ENCODE results near the gene AIPL1.

The AIPL1 gene

DNA sequence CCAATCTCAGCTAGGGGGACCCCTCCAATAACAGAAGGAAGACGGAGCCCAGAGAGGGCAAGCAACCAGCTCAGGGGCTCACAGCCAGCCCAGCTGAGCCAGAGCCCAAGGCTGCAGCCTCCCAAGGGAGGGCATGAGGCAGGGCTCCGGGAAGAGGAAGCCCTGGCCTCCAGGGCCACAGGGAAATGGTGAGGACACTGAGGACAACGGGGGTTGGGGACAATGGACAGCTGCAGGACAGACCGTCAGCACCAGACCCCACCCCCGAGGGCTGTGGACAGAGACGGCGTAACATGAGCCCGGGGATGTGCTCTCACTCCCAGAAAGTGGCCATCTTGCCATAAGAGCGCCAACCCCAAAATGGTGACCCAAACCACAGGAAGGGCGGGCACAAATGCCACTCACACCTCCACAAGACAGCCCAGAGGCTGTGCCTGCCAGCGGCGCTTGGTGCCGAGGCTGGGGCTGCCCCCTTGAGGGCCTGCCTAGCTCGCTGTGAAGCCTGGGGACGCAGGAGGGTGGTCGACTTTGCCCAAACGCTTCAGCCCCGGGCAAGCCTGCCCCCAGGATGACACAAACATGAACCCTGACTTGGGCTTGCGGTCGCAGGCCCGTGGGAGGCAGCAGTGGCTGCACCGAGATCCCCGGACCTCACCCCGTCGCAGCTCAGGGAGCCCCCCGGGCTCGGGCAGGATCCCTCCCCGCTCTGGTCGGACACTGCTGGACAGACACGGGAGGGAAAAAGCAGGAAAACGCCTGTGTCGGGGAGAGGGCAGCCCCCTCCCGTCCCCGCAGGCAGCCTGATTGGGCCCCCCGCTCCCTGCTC lies 19.8 kb upstream of the AIPL1 start:
- Mint-ChIP-seq H3K27ac (no peak overlapping the region), H3K27me3 (ENCODE audit: low read depth, poor library complexity) (peaks cover 22% of the 10 kb centered on the region), H3K36me3 (ENCODE audit: low read depth) (peaks cover 5% of the 10 kb centered on the region), H3K4me1 (peaks cover 50% of the 10 kb centered on the region), H3K4me3 (peak overlapping the region; percentile 66), H3K9me3 (no peaks in the 10 kb centered on the region)
- TF ChIP-seq, protein P1, sequence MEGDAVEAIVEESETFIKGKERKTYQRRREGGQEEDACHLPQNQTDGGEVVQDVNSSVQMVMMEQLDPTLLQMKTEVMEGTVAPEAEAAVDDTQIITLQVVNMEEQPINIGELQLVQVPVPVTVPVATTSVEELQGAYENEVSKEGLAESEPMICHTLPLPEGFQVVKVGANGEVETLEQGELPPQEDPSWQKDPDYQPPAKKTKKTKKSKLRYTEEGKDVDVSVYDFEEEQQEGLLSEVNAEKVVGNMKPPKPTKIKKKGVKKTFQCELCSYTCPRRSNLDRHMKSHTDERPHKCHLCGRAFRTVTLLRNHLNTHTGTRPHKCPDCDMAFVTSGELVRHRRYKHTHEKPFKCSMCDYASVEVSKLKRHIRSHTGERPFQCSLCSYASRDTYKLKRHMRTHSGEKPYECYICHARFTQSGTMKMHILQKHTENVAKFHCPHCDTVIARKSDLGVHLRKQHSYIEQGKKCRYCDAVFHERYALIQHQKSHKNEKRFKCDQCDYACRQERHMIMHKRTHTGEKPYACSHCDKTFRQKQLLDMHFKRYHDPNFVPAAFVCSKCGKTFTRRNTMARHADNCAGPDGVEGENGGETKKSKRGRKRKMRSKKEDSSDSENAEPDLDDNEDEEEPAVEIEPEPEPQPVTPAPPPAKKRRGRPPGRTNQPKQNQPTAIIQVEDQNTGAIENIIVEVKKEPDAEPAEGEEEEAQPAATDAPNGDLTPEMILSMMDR (IDR thresholded peaks at IDR 0.05) = no peak
- peak; percentile 40 for DNase-seq

DNA sequence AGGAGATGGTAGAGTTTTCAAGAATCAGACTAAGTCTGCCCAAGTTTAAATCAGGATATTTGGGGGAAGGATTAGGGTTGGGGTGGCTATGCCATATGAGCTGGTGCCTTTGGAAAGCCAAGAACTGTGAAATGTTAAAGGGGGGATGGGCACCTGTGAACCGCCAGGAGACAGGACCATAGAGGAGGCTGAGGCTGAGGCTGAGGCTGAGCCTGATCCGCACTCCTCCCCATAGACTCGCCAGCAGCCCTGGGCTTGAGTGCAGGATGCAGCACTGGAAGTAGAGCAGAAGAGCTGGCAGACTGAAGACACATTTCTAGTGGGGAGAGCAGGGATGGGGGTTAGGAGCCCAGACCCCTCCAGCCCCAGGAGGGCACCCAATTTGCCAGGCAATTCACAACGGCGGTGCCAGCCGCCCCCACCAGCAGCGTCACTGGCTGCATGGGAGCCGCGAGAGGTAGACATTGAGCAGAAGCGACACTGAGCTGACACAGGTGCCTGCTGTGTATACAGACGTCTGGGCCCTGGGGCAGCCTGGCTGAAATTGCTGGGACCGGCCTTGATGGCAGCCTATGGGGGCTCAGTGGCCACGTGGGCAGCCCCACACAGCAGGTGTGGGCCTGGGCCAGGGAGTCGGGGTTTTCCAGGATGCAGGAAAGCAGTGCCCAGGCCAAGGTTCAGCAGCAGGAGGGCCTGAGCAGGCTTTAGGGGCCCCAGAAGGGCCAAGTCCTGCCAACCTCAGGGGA lies 18.5 kb upstream of the AIPL1 start:
- Mint-ChIP-seq H3K4me3 (peak overlapping the region; percentile 44), H3K9me3 (no peaks in the 10 kb centered on the region), H3K4me1 (peaks cover 62% of the 10 kb centered on the region), H3K27me3 (ENCODE audit: low read depth, poor library complexity) (peaks cover 22% of the 10 kb centered on the region), H3K27ac (peak overlapping the region; percentile 21), H3K36me3 (ENCODE audit: low read depth) (peaks cover 15% of the 10 kb centered on the region)
- TF ChIP-seq, protein P1 (IDR thresholded peaks at IDR 0.05) = no peak
- no peak for DNase-seq

DNA sequence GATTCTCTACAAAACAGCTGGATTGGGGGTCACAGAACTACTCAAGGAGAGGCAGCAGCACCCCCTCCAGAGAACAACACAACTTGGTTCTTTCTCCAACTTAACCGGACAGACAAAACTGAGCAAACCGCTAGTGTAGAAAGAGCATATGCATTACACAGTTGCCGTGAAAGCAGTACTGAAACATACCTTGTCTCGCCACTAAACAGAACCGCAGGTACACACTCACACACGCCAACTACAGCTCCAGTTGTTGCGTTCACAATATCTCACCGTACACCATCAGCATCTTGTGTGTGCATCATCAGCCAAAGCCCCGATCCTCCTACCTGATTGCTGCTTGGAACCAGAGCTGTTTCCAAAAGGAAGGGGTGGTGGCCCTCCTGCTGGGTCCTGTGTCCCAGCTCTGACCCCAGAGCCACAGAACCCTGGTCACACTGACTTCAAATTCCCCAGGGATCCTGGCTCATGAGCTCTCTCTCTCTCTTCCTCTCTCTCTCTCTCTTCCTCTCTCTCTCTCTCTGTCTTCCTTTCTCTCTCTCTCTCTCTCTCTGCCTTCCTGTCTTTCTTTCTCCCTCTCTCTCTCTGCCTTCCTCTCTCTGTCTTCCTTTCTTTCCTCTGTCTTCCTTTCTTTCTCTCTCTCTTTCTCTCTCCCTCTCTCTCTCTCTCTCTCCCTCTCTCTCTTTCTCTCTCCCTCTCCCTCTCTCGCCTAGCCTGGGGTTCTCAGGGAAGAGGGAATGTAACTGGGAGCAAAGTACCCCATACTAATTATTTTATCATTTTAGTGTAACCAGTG lies 17.7 kb upstream of the AIPL1 start:
- H3K4me3 Mint-ChIP-seq = no peak overlapping the region
- H3K27ac Mint-ChIP-seq = peak overlapping the region; percentile 72
- H3K4me1 Mint-ChIP-seq = peaks cover 66% of the 10 kb centered on the region
- H3K36me3 Mint-ChIP-seq (ENCODE audit: low read depth) = peaks cover 19% of the 10 kb centered on the region
- DNase-seq = no peak
- H3K27me3 Mint-ChIP-seq (ENCODE audit: low read depth, poor library complexity) = peaks cover 22% of the 10 kb centered on the region
- TF ChIP-seq, protein P1 (IDR thresholded peaks at IDR 0.05) = no peak
- no peaks in the 10 kb centered on the region for H3K9me3 Mint-ChIP-seq

DNA sequence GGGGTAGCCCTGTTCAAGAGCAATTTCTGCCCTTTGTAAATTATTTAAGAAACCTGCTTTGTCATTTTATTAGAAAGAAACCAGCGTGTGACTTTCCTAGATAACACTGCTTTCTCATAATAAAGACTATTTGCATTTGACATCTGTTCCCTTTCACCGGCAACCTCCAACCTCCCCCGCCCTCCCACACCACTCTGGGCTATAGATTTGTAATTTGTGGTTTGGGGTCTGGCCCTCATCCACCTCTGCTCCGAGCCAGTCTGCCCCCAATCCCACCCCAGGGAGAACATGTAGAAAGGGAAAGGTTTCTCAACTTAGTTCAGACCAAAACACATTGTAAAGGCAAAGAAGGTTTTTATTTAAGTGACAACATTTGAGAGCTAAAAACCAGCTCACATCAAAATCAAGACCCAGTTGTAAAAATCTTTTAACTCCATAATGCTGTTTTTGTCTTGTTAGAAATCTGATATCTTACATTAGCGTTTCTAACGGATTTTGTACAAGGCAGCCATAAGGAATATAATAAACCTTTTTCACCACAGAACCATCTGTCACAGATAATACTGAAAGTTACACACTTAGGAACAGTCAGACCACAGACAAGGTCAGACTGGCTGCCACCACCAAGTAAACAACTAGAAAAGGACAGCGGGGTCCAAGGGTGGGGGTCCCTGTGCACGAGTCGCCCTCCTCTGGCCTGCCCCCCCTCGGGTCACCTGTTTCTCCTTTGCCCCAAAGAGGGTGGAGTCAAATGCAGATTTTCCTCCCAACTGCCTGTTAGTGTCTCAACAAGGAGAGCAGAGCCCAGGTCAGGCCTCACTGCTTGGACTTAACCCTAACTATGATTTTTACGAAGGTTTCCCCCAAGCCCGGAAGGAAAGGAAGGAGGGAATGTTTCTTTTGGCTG lies 16.3 kb upstream of the AIPL1 start:
- Mint-ChIP-seq H3K27ac (peak overlapping the region; percentile 86), H3K9me3 (no peaks in the 10 kb centered on the region), H3K36me3 (ENCODE audit: low read depth) (peaks cover 26% of the 10 kb centered on the region), H3K27me3 (ENCODE audit: low read depth, poor library complexity) (peaks cover 18% of the 10 kb centered on the region), H3K4me1 (peaks cover 72% of the 10 kb centered on the region), H3K4me3 (no peak overlapping the region)
- TF ChIP-seq, protein P1 (IDR thresholded peaks at IDR 0.05) = no peak
- DNase-seq = no peak

DNA sequence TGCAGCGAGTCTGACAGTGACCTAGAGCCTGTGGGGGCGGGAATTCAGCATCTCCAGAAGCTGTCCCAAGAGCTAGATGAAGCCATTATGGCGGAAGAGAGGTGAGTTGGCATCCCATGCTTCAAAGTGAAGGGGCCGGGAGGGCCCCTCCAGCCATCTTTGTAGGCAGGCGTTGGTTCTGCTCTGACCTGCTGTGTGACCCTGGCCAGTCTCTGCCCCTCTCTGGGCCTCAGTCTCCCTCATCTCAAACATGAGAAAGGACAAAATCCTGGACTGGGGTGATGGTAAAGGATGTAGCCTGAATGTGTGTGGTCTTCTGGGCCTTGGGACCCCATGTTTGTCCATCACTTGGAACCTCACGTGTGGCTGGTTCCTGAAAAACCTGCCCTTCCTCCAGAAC lies 14.4 kb upstream of the AIPL1 start:
- Mint-ChIP-seq H3K9me3 (no peaks in the 10 kb centered on the region), H3K4me1 (peaks cover 87% of the 10 kb centered on the region), H3K27ac (no peak overlapping the region), H3K27me3 (ENCODE audit: low read depth, poor library complexity) (peaks cover 11% of the 10 kb centered on the region), H3K4me3 (no peak overlapping the region), H3K36me3 (ENCODE audit: low read depth) (peaks cover 38% of the 10 kb centered on the region)
- DNase-seq = no peak
- TF ChIP-seq, protein P1 (IDR thresholded peaks at IDR 0.05) = no peak
